H9 (cell line): ENCODE data around the gene BATF. TPM values are rescaled to one million over a fixed set of nuclear protein-coding genes. Genes with fewer than 3 reads are reported as not detected.

Source experiments
- DNase-seq: peaks from one replicate; pipeline ENCODE4 v3.0.0-alpha.2; 2017
- H2AFZ ChIP-seq: one replicate; pipeline ENCODE4 v1.6.1; 2013; ENCODE audit warnings: mild to moderate bottlenecking, low read length, control low read depth, moderate library complexity
- H2AK5ac ChIP-seq: 2 replicates; pipeline ENCODE4 v1.6.1; 2013; ENCODE audit warnings: low read length, control low read depth, mixed read lengths; ENCODE audit not compliant: insufficient read length
- H2BK120ac ChIP-seq: one replicate; pipeline ENCODE4 v1.6.1; 2013; ENCODE audit warnings: low read depth, mild to moderate bottlenecking, low read length, control low read depth, inconsistent platforms; ENCODE audit not compliant: poor library complexity, severe bottlenecking
- H2BK12ac ChIP-seq: 2 replicates; pipeline ENCODE4 v1.6.1; 2013; ENCODE audit warnings: low read length, control low read depth, mixed read lengths, low read depth; ENCODE audit not compliant: insufficient read length
- H2BK15ac ChIP-seq: 2 replicates; pipeline ENCODE4 v1.6.1; 2013; ENCODE audit warnings: low read depth, low read length, control low read depth
- H2BK20ac ChIP-seq: one replicate; pipeline ENCODE4 v1.6.1; 2013; ENCODE audit warnings: low read depth, mild to moderate bottlenecking, low read length, control low read depth, inconsistent platforms; ENCODE audit not compliant: poor library complexity, severe bottlenecking
- H2BK5ac ChIP-seq: 2 replicates; pipeline ENCODE4 v1.6.1; 2013; ENCODE audit warnings: low read length, control low read depth, mixed read lengths; ENCODE audit not compliant: insufficient read length
- H3K14ac ChIP-seq: 2 replicates; pipeline ENCODE4 v1.6.1; 2013; ENCODE audit warnings: low read length, control low read depth; ENCODE audit not compliant: insufficient read depth
- H3K18ac ChIP-seq: 2 replicates; pipeline ENCODE4 v1.6.1; 2013; ENCODE audit warnings: low read depth, mild to moderate bottlenecking, mixed read lengths, low read length, control low read depth; ENCODE audit not compliant: insufficient read length
- H3K23ac ChIP-seq: 2 replicates; pipeline ENCODE4 v1.6.1; 2013; ENCODE audit warnings: low read length, control low read depth, mixed read lengths, low read depth; ENCODE audit not compliant: insufficient read length
- H3K23me2 ChIP-seq: 2 replicates; pipeline ENCODE4 v1.6.1; 2013; ENCODE audit warnings: low read depth, mild to moderate bottlenecking, mixed read lengths, low read length, control low read depth; ENCODE audit not compliant: insufficient read length, poor library complexity, severe bottlenecking
- H3K27ac ChIP-seq: 2 replicates; pipeline ENCODE4 v1.5.1; 2013; ENCODE audit warnings: low read length, control low read depth, mixed read lengths, low read depth; ENCODE audit not compliant: insufficient read length
- H3K27me3 ChIP-seq: 2 replicates; pipeline ENCODE4 v1.6.1; 2013; ENCODE audit warnings: low read length, control low read depth, inconsistent platforms; ENCODE audit not compliant: insufficient read depth
- H3K4ac ChIP-seq: 2 replicates; pipeline ENCODE4 v1.6.1; 2013; ENCODE audit warnings: low read depth, mild to moderate bottlenecking, control low read depth, inconsistent platforms, low read length, moderate library complexity
- H3K4me1 ChIP-seq: 2 replicates; pipeline ENCODE4 v1.6.1; 2013; ENCODE audit warnings: low read length, control low read depth, inconsistent platforms; ENCODE audit not compliant: insufficient read depth
- H3K4me2 ChIP-seq: 2 replicates; pipeline ENCODE4 v1.6.1; 2013; ENCODE audit warnings: low read length, control low read depth, mixed read lengths; ENCODE audit not compliant: insufficient read length, insufficient read depth
- H3K56ac ChIP-seq: 2 replicates; pipeline ENCODE4 v1.6.1; 2013; ENCODE audit warnings: low read depth, mild to moderate bottlenecking, mixed read lengths, low read length, control low read depth; ENCODE audit not compliant: insufficient read length
- H3K79me1 ChIP-seq: 2 replicates; pipeline ENCODE4 v1.6.1; 2013; ENCODE audit warnings: low read depth, mild to moderate bottlenecking, moderate library complexity, low read length, control low read depth, inconsistent platforms; ENCODE audit not compliant: insufficient read depth, poor library complexity, severe bottlenecking
- H3K79me2 ChIP-seq: 2 replicates; pipeline ENCODE4 v1.6.1; 2013; ENCODE audit warnings: low read length, control low read depth, inconsistent platforms; ENCODE audit not compliant: insufficient read depth
- H3K9ac ChIP-seq: 2 replicates; pipeline ENCODE4 v1.6.1; 2013; ENCODE audit warnings: low read length, control low read depth, mixed read lengths; ENCODE audit not compliant: insufficient read length; ENCODE audit errors: extremely low read depth
- H3K9me3 ChIP-seq: one replicate; pipeline ENCODE4 v1.6.1; 2013; ENCODE audit warnings: low read depth, low read length, inconsistent platforms; ENCODE audit not compliant: control insufficient read depth
- H3T11ph ChIP-seq: one replicate; pipeline ENCODE4 v1.6.1; 2013; ENCODE audit warnings: mild to moderate bottlenecking, low read length, control low read depth, inconsistent platforms
- H4K20me1 ChIP-seq: one replicate; pipeline ENCODE4 v1.6.1; 2013; ENCODE audit not compliant: control insufficient read depth, insufficient read length, insufficient read depth
- H4K5ac ChIP-seq: 2 replicates; pipeline ENCODE4 v1.6.1; 2013; ENCODE audit warnings: low read depth, mild to moderate bottlenecking, mixed read lengths, low read length, control low read depth; ENCODE audit not compliant: insufficient read length
- H4K8ac ChIP-seq: replicated peaks from 2 replicates; pipeline ENCODE4 v1.6.1; 2013; ENCODE audit warnings: low read length, control low read depth, mixed read lengths, low read depth; ENCODE audit not compliant: insufficient read length
- H4K91ac ChIP-seq: 2 replicates; pipeline ENCODE4 v1.6.1; 2013; ENCODE audit warnings: low read depth, mild to moderate bottlenecking, moderate library complexity, mixed read lengths, low read length, control low read depth; ENCODE audit not compliant: insufficient read length
- H3K27ac Mint-ChIP-seq, 3 experiments: 2 replicates in 2 of 3; 3 replicates in 1 of 3; pipeline ENCODE4 v1.8.0; 2020 to 2021; ENCODE audit warnings: mixed read lengths in 3 of 3, mild to moderate bottlenecking in 1 of 3, moderate library complexity in 1 of 3
- H3K27me3 Mint-ChIP-seq: 2 replicates; pipeline ENCODE4 v1.8.0; 2021; ENCODE audit warnings: low read depth, mild to moderate bottlenecking, moderate library complexity, mixed read lengths
- H3K36me3 Mint-ChIP-seq, 3 experiments: 2 replicates in 2 of 3; 3 replicates in 1 of 3; pipeline ENCODE4 v1.8.0; 2020 to 2021; ENCODE audit warnings: low read depth in 3 of 3, mixed read lengths in 3 of 3; ENCODE audit not compliant: insufficient read depth in 1 of 3
- H3K4me1 Mint-ChIP-seq, 2 experiments: 2 replicates each; pipeline ENCODE4 v1.8.0; 2020; ENCODE audit warnings: mixed read lengths in 2 of 2
- H3K4me3 Mint-ChIP-seq, 2 experiments: 2 replicates in 1 of 2; 3 replicates in 1 of 2; pipeline ENCODE4 v1.8.0; 2020 to 2021; ENCODE audit warnings: mild to moderate bottlenecking in 2 of 2, mixed read lengths in 2 of 2, moderate library complexity in 1 of 2
- H3K9me3 Mint-ChIP-seq, 2 experiments: 2 replicates in 1 of 2; 3 replicates in 1 of 2; pipeline ENCODE4 v1.8.0; 2020; ENCODE audit warnings: mild to moderate bottlenecking in 2 of 2, mixed read lengths in 2 of 2, moderate library complexity in 1 of 2
- CTCF ChIP-seq: fragments of 200-600 bp; sonication (generic); conservative IDR thresholded peaks from 3 replicates; pipeline ENCODE4 v1.8.0; 2021; ENCODE audit warnings: antibody characterized with exemption, mild to moderate bottlenecking
- WGBS: extraction: QIAGEN DNeasy Blood & Tissue Kit; methylation state at CpG from one replicate; pipeline ENCODE4 v1.1.7; 2013; ENCODE audit warnings: missing lambda C conversion rate, low lambda C conversion rate, mixed read lengths; ENCODE audit not compliant: insufficient read length; ENCODE audit errors: extremely low coverage; 5-methylcytosine and 5-hydroxymethylcytosine counted together
- total RNA-seq: library from RNA; stranded (reverse); gene quantifications from 2 replicates; pipeline ENCODE4 v1.2.1, GENCODE V29; 2021

The BATF gene
- total RNA-seq, 1 experiment from 2014 or later = not detected

GRCh38 chr14:75548544-75548943 is 26.3 kb downstream of the BATF start:
- Histone ChIP-seq H3T11ph (no peak overlapping the region), H4K5ac (no peak overlapping the region), H2BK12ac (no peak overlapping the region), H4K8ac (no peak overlapping the region), H3K23ac (no peak overlapping the region), H3K4ac (no peak overlapping the region), H3K9me3 (no peaks in the 10 kb centered on the region), H2AK5ac (no peak overlapping the region), H2BK20ac (no peak overlapping the region), H3K18ac (no peak overlapping the region), H3K56ac (no peak overlapping the region), H3K27ac (no peak overlapping the region), H3K79me1 (no peaks in the 10 kb centered on the region), H3K9ac (no peak overlapping the region), H2AFZ (no peak overlapping the region), H4K91ac (no peak overlapping the region), H3K4me2 (no peak overlapping the region), H2BK5ac (no peak overlapping the region), H4K20me1 (no peaks in the 10 kb centered on the region), H3K14ac (no peak overlapping the region), H2BK120ac (no peak overlapping the region), H2BK15ac (no peak overlapping the region), H3K23me2 (no peaks in the 10 kb centered on the region), H3K79me2 (no peaks in the 10 kb centered on the region), H3K27me3 (no peaks in the 10 kb centered on the region), H3K4me1 (no peaks in the 10 kb centered on the region)
- no peak overlapping the region for H3K4me3 Mint-ChIP-seq
- no peak for TF ChIP-seq CTCF
- H3K27ac Mint-ChIP-seq = no peak overlapping the region
- H3K4me1 Mint-ChIP-seq = no peaks in the 10 kb centered on the region
- H3K27me3 Mint-ChIP-seq = peaks cover 5% of the 10 kb centered on the region
- no peaks in the 10 kb centered on the region; a peak in 1 of 7 replicates for H3K36me3 Mint-ChIP-seq
- H3K9me3 Mint-ChIP-seq = no peaks in the 10 kb centered on the region; a peak in 1 of 5 replicates
- DNase-seq = no peak
- no CpG with 5 or more reads among the region's 7 CpGs for WGBS
